ENCODE measurements around the gene INTS4. TPM values are rescaled to one million over a fixed set of nuclear protein-coding genes. Genes with fewer than 3 reads are reported as not detected.
"Not testable (repeated sequence)": the region's sequence is repeated elsewhere in the genome, so short reads cannot be mapped to it uniquely, and the experiment has no call there.

INTS4 gene
- total RNA-seq, 3 donors from 2014 or later (not counting 1 experiment from before 2014, with no cell fraction given) = 65.2 to 97.8 (median 67.5) TPM

- H3K36me3 Mint-ChIP-seq = peaks cover 7% of the 10 kb centered on the region
- Histone ChIP-seq H3K36me3 (ENCODE audit: control insufficient read depth, insufficient read depth, low read length) (peaks cover 49% of the 10 kb centered on the region), H3K27me3 (ENCODE audit: control insufficient read depth, insufficient read depth, low read length) (no peaks in the 10 kb centered on the region)
These were observed 110.7 kb downstream of the INTS4 start for GRCh38 chr11:77883775-77884174.

GRCh38 chr11:77882396-77882795 is 112.1 kb downstream of the INTS4 start:
- ATAC-seq (no peak), DNase-seq (no peak)
- no peak overlapping the region for H3K27ac ChIP-seq (ENCODE audit: low read length)
- Mint-ChIP-seq H3K9me3 (no peaks in the 10 kb centered on the region), H3K27ac (no peak overlapping the region), H3K27me3 (ENCODE audit: low read depth in 2 of 2) (no peaks in the 10 kb centered on the region), H3K36me3 (peaks cover 7% of the 10 kb centered on the region), H3K4me1 (peaks cover 10 to 20% of the 10 kb centered on the region in 2 donors), H3K4me3 (no peak overlapping the region)
- H3K27me3 ChIP-seq (ENCODE audit: control insufficient read depth, insufficient read depth, low read length) = no peaks in the 10 kb centered on the region
- TF ChIP-seq CTCF (IDR thresholded peaks at IDR 0.05) = no peak
- peaks cover 58% of the 10 kb centered on the region for H3K36me3 ChIP-seq (ENCODE audit: control insufficient read depth, insufficient read depth, low read length)
- no peaks in the 10 kb centered on the region for H3K9me3 ChIP-seq (ENCODE audit: control insufficient read depth, insufficient read depth, low read length)
- intact Hi-C loops (cut with micrococcal nuclease) = no loop called here
- H3K4me1 ChIP-seq (ENCODE audit: control insufficient read depth, insufficient read depth, low read length) = no peaks in the 10 kb centered on the region
- 93% methylated on average over 2 of the region's 3 CpGs for WGBS (ENCODE audit: insufficient coverage)
- H3K4me3 ChIP-seq (ENCODE audit: low read length) = no peak overlapping the region

More at GRCh38 chr11:77883775-77884174, 110.7 kb downstream of the INTS4 start:
- Mint-ChIP-seq H3K27ac (no peak overlapping the region), H3K4me1 (peaks cover 10 to 20% of the 10 kb centered on the region in 2 donors), H3K27me3 (ENCODE audit: low read depth in 2 of 2) (no peaks in the 10 kb centered on the region), H3K9me3 (no peaks in the 10 kb centered on the region), H3K4me3 (no peak overlapping the region)
- Histone ChIP-seq H3K4me3 (ENCODE audit: low read length) (no peak overlapping the region), H3K9me3 (ENCODE audit: control insufficient read depth, insufficient read depth, low read length) (no peaks in the 10 kb centered on the region), H3K4me1 (ENCODE audit: control insufficient read depth, insufficient read depth, low read length) (no peaks in the 10 kb centered on the region), H3K27ac (ENCODE audit: low read length) (no peak overlapping the region)
- intact Hi-C loops (cut with micrococcal nuclease) = no loop called here
- TF ChIP-seq CTCF (IDR thresholded peaks at IDR 0.05) = no peak
- ATAC-seq (no peak), DNase-seq (no peak)
- 98% methylated on average over 5 of the region's 5 CpGs for WGBS (ENCODE audit: insufficient coverage)

- H3K36me3 Mint-ChIP-seq = peaks cover 7% of the 10 kb centered on the region
- H3K36me3 ChIP-seq (ENCODE audit: control insufficient read depth, insufficient read depth, low read length) = peaks cover 80% of the 10 kb centered on the region
- no peak overlapping the region for H3K4me3 ChIP-seq (ENCODE audit: low read length)
- intact Hi-C loops (cut with micrococcal nuclease) = no loop called here
- ATAC-seq (peak in 1 of 3 donors; percentile 49), DNase-seq (peak in 1 of 2 donors; percentile 2)
- H3K4me1 ChIP-seq (ENCODE audit: control insufficient read depth, insufficient read depth, low read length) = no peaks in the 10 kb centered on the region
- H3K4me3 Mint-ChIP-seq = no peak overlapping the region
- whole genome bisulfite sequencing (ENCODE audit: insufficient coverage) = 62% methylated on average over 2 of the region's 3 CpGs
- peaks cover 10 to 20% of the 10 kb centered on the region in 2 donors for H3K4me1 Mint-ChIP-seq
- no peaks in the 10 kb centered on the region for H3K27me3 ChIP-seq (ENCODE audit: control insufficient read depth, insufficient read depth, low read length)
- no peaks in the 10 kb centered on the region for H3K9me3 ChIP-seq (ENCODE audit: control insufficient read depth, insufficient read depth, low read length)
- H3K27me3 Mint-ChIP-seq (ENCODE audit: low read depth in 2 of 2) = no peaks in the 10 kb centered on the region
- H3K9me3 Mint-ChIP-seq = no peaks in the 10 kb centered on the region
- H3K27ac Mint-ChIP-seq = peak overlapping the region in 1 of 2 donors; percentile 72
- no peak overlapping the region for H3K27ac ChIP-seq (ENCODE audit: low read length)
- no peak for TF ChIP-seq CTCF (IDR thresholded peaks at IDR 0.05)
These were observed 115.2 kb downstream of the INTS4 start for GRCh38 chr11:77879218-77879617.

GRCh38 chr11:77878247-77878646 is 116.2 kb downstream of the INTS4 start:
- ATAC-seq; H3K4me1 ChIP-seq (ENCODE audit: control insufficient read depth, insufficient read depth, low read length); DNase-seq; H3K9me3 ChIP-seq (ENCODE audit: control insufficient read depth, insufficient read depth, low read length); H3K27me3 Mint-ChIP-seq (ENCODE audit: low read depth in 2 of 2); H3K27ac ChIP-seq (ENCODE audit: low read length); H3K4me3 Mint-ChIP-seq; intact Hi-C loops (cut with micrococcal nuclease); H3K9me3 Mint-ChIP-seq; H3K27me3 ChIP-seq (ENCODE audit: control insufficient read depth, insufficient read depth, low read length); H3K27ac Mint-ChIP-seq; H3K4me3 ChIP-seq (ENCODE audit: low read length); H3K36me3 Mint-ChIP-seq: not testable (repeated sequence)
- 98% methylated on average over 4 of the region's 4 CpGs for WGBS (ENCODE audit: insufficient coverage)
- peaks cover 73% of the 10 kb centered on the region for H3K36me3 ChIP-seq (ENCODE audit: control insufficient read depth, insufficient read depth, low read length)
- peaks cover 10 to 20% of the 10 kb centered on the region in 2 donors for H3K4me1 Mint-ChIP-seq

All from natural killer cell (primary cell).